ENCODE data around the gene SLC30A3.

SLC30A3 gene

DNA sequence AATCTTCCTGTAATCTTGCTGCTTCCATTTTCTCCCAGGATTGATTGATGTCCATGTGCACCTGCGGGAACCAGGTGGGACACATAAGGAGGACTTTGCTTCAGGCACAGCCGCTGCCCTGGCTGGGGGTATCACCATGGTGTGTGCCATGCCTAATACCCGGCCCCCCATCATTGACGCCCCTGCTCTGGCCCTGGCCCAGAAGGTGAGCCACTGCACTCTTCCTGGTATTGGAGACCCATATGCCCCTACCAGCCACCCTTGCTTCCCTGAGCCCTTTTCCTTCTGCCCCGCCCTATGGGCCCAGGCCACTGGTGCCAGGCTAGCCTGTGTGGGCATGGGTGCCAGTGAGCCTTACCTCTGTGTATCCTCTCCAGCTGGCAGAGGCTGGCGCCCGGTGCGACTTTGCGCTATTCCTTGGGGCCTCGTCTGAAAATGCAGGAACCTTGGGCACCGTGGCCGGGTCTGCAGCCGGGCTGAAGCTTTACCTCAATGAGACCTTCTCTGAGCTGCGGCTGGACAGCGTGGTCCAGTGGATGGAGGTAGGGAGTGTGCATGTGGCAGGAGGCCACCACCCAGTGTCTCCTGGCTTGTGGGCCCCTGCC lies 25.4 kb downstream of the SLC30A3 start:
- H3K9ac ChIP-seq (ENCODE audit: insufficient read length) = no peak overlapping the region
- H3K4me3 ChIP-seq = no peak overlapping the region
- TF ChIP-seq FOXP2 (optimal IDR thresholded peaks at IDR 0.05; ENCODE audit: control extremely low read depth, extremely low read length, insufficient read depth) (no peak), POLR2AphosphoS5 (IDR thresholded peaks at IDR 0.05; ENCODE audit: borderline replicate concordance, low read depth, low read length) (no peak), EZH2 (IDR thresholded peaks at IDR 0.05) (no peak)

GRCh38 chr2:27236626-27237025 lies 26.2 kb downstream of the SLC30A3 start:
- no peak overlapping the region for H3K4me3 ChIP-seq
- no peaks in the 10 kb centered on the region for H3K9me3 ChIP-seq (ENCODE audit: low read depth, low read length)
- H3K9ac ChIP-seq (ENCODE audit: insufficient read length) = no peak overlapping the region
- TF ChIP-seq EZH2 (IDR thresholded peaks at IDR 0.05) = no peak
- TF ChIP-seq FOXP2 (optimal IDR thresholded peaks at IDR 0.05; ENCODE audit: control extremely low read depth, extremely low read length, insufficient read depth) = no peak
- no peak for TF ChIP-seq POLR2AphosphoS5 (IDR thresholded peaks at IDR 0.05; ENCODE audit: borderline replicate concordance, low read depth, low read length)
- H3K36me3 ChIP-seq (ENCODE audit: insufficient read depth, low read length) = peaks cover 100% of the 10 kb centered on the region
- DNase-seq (ENCODE audit: low read depth, low spot score) = no peak
- H3K27ac ChIP-seq = no peak overlapping the region

More for the DNA sequence above, 25.4 kb downstream of the SLC30A3 start:
- H3K27ac ChIP-seq = no peak overlapping the region
- no peak for DNase-seq (ENCODE audit: low read depth, low spot score)
- peaks cover 100% of the 10 kb centered on the region for H3K36me3 ChIP-seq (ENCODE audit: insufficient read depth, low read length)
- H3K9me3 ChIP-seq (ENCODE audit: low read depth, low read length) = no peaks in the 10 kb centered on the region

GRCh38 chr2:27236136-27236535 lies 26.7 kb downstream of the SLC30A3 start:
- H3K4me3 ChIP-seq = no peak overlapping the region
- no peak overlapping the region for H3K27ac ChIP-seq
- H3K36me3 ChIP-seq (ENCODE audit: insufficient read depth, low read length) = peaks cover 100% of the 10 kb centered on the region

GRCh38 chr2:27233341-27233740 lies 29.5 kb downstream of the SLC30A3 start:
- H3K9ac ChIP-seq (ENCODE audit: insufficient read length) = no peak overlapping the region
- H3K36me3 ChIP-seq (ENCODE audit: insufficient read depth, low read length) = peaks cover 98% of the 10 kb centered on the region
- DNase-seq (ENCODE audit: low read depth, low spot score) = no peak
- no peak overlapping the region for H3K4me3 ChIP-seq
- no peak for TF ChIP-seq POLR2AphosphoS5 (IDR thresholded peaks at IDR 0.05; ENCODE audit: borderline replicate concordance, low read depth, low read length)
- no peak for TF ChIP-seq EZH2 (IDR thresholded peaks at IDR 0.05)
- no peak for TF ChIP-seq FOXP2 (optimal IDR thresholded peaks at IDR 0.05; ENCODE audit: control extremely low read depth, extremely low read length, insufficient read depth)
- H3K9me3 ChIP-seq (ENCODE audit: low read depth, low read length) = no peaks in the 10 kb centered on the region
- no peak overlapping the region for H3K27ac ChIP-seq

More at GRCh38 chr2:27236136-27236535, 26.7 kb downstream of the SLC30A3 start:
- no peak; the same call in 1 of the 2 replicates for TF ChIP-seq POLR2AphosphoS5 (IDR thresholded peaks at IDR 0.05; ENCODE audit: borderline replicate concordance, low read depth, low read length)
- no peak for TF ChIP-seq EZH2 (IDR thresholded peaks at IDR 0.05)
- no peak for TF ChIP-seq FOXP2 (optimal IDR thresholded peaks at IDR 0.05; ENCODE audit: control extremely low read depth, extremely low read length, insufficient read depth)
- DNase-seq (ENCODE audit: low read depth, low spot score) = no peak
- Histone ChIP-seq H3K9me3 (ENCODE audit: low read depth, low read length) (no peaks in the 10 kb centered on the region), H3K9ac (ENCODE audit: insufficient read length) (no peak overlapping the region)

DNA sequence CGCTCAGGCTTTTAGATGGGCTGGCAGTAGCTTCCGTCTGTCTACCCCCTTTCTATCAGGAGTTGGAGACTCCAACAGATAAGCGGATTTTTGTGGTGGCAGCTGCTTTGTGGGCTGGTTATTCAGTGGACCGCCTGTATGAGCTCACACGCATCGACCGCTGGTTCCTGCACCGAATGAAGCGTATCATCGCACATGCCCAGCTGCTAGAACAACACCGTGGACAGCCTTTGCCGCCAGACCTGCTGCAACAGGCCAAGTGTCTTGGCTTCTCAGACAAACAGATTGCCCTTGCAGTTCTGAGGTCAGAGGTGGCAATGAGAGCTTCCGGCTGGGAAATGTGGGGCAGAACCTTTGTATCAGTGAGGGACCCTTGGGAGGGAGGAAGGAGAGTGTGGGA lies 30.9 kb downstream of the SLC30A3 start:
- no peak for TF ChIP-seq FOXP2 (optimal IDR thresholded peaks at IDR 0.05; ENCODE audit: control extremely low read depth, extremely low read length, insufficient read depth)
- no peak for TF ChIP-seq POLR2AphosphoS5 (IDR thresholded peaks at IDR 0.05; ENCODE audit: borderline replicate concordance, low read depth, low read length)
- TF ChIP-seq EZH2 (IDR thresholded peaks at IDR 0.05) = no peak

GRCh38 chr2:27227501-27227900 lies 35.3 kb downstream of the SLC30A3 start:
- peaks cover 98% of the 10 kb centered on the region for H3K36me3 ChIP-seq (ENCODE audit: insufficient read depth, low read length)
- H3K9me3 ChIP-seq (ENCODE audit: low read depth, low read length) = no peaks in the 10 kb centered on the region
- H3K9ac ChIP-seq (ENCODE audit: insufficient read length) = no peak overlapping the region
- H3K27ac ChIP-seq = no peak overlapping the region
- TF ChIP-seq POLR2AphosphoS5 (IDR thresholded peaks at IDR 0.05; ENCODE audit: borderline replicate concordance, low read depth, low read length) (no peak), FOXP2 (optimal IDR thresholded peaks at IDR 0.05; ENCODE audit: control extremely low read depth, extremely low read length, insufficient read depth) (no peak), EZH2 (IDR thresholded peaks at IDR 0.05) (no peak)
- no peak for DNase-seq (ENCODE audit: low read depth, low spot score)
- H3K4me3 ChIP-seq = no peak overlapping the region

More for the DNA sequence above, 30.9 kb downstream of the SLC30A3 start:
- no peaks in the 10 kb centered on the region for H3K9me3 ChIP-seq (ENCODE audit: low read depth, low read length)
- peaks cover 98% of the 10 kb centered on the region for H3K36me3 ChIP-seq (ENCODE audit: insufficient read depth, low read length)
- no peak overlapping the region for H3K4me3 ChIP-seq
- no peak overlapping the region for H3K27ac ChIP-seq
- no peak overlapping the region for H3K9ac ChIP-seq (ENCODE audit: insufficient read length)
- no peak for DNase-seq (ENCODE audit: low read depth, low spot score)

DNA sequence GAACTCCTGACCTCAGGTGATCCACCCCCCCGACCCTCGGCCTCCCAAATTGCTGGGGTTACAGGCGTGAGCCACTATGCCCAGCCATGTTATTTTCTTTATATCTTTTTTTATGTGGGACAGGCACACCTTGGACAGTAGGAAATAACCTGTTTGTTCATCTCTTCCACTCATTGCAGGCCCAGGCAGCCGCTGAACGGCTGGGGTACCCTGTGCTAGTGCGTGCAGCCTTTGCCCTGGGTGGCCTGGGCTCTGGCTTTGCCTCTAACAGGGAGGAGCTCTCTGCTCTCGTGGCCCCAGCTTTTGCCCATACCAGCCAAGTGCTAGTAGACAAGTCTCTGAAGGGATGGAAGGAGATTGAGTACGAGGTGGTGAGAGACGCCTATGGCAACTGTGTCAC lies 37.3 kb downstream of the SLC30A3 start:
- DNase-seq (ENCODE audit: low read depth, low spot score) = no peak
- Histone ChIP-seq H3K4me3 (no peak overlapping the region), H3K27ac (no peak overlapping the region), H3K36me3 (ENCODE audit: insufficient read depth, low read length) (peaks cover 96% of the 10 kb centered on the region), H3K9ac (ENCODE audit: insufficient read length) (no peak overlapping the region), H3K9me3 (ENCODE audit: low read depth, low read length) (no peaks in the 10 kb centered on the region)
- TF ChIP-seq FOXP2 (optimal IDR thresholded peaks at IDR 0.05; ENCODE audit: control extremely low read depth, extremely low read length, insufficient read depth) (no peak), EZH2 (IDR thresholded peaks at IDR 0.05) (no peak), POLR2AphosphoS5 (IDR thresholded peaks at IDR 0.05; ENCODE audit: borderline replicate concordance, low read depth, low read length) (no peak)

GRCh38 chr2:27223416-27223815 lies 39.4 kb downstream of the SLC30A3 start:
- peaks cover 96% of the 10 kb centered on the region for H3K36me3 ChIP-seq (ENCODE audit: insufficient read depth, low read length)
- H3K9me3 ChIP-seq (ENCODE audit: low read depth, low read length) = no peaks in the 10 kb centered on the region
- no peak for DNase-seq (ENCODE audit: low read depth, low spot score)
- no peak for TF ChIP-seq EZH2 (IDR thresholded peaks at IDR 0.05)
- no peak for TF ChIP-seq FOXP2 (optimal IDR thresholded peaks at IDR 0.05; ENCODE audit: control extremely low read depth, extremely low read length, insufficient read depth)
- no peak for TF ChIP-seq POLR2AphosphoS5 (IDR thresholded peaks at IDR 0.05; ENCODE audit: borderline replicate concordance, low read depth, low read length)
- no peak overlapping the region for H3K27ac ChIP-seq
- no peak overlapping the region for H3K4me3 ChIP-seq
- H3K9ac ChIP-seq (ENCODE audit: insufficient read length) = no peak overlapping the region

GRCh38 chr2:27222407-27222806 lies 40.4 kb downstream of the SLC30A3 start:
- Histone ChIP-seq H3K4me3 (no peak overlapping the region), H3K36me3 (ENCODE audit: insufficient read depth, low read length) (peaks cover 91% of the 10 kb centered on the region), H3K9ac (ENCODE audit: insufficient read length) (no peak overlapping the region), H3K9me3 (ENCODE audit: low read depth, low read length) (no peaks in the 10 kb centered on the region), H3K27ac (no peak overlapping the region)
- no peak for DNase-seq (ENCODE audit: low read depth, low spot score)
- no peak for TF ChIP-seq EZH2 (IDR thresholded peaks at IDR 0.05)
- TF ChIP-seq POLR2AphosphoS5 (IDR thresholded peaks at IDR 0.05; ENCODE audit: borderline replicate concordance, low read depth, low read length) = no peak
- TF ChIP-seq FOXP2 (optimal IDR thresholded peaks at IDR 0.05; ENCODE audit: control extremely low read depth, extremely low read length, insufficient read depth) = no peak
